HG03175 (cell line): ENCODE data around the gene ABHD17C.
"Not testable (repeated sequence)": the region's sequence is repeated elsewhere in the genome, so short reads cannot be mapped to it uniquely, and the experiment has no call there.

ENCODE experiments used
- ATAC-seq: cut with Tn5 transposase; IDR thresholded peaks from one replicate; pipeline ENCODE4 v1.9.1; 2021; ENCODE audit warnings: mild to moderate bottlenecking, moderate library complexity; ENCODE audit not compliant: unreplicated experiment

ABHD17C gene

GRCh38 chr15:80760960-80761359, 65.8 kb downstream of the ABHD17C start:
- no peak for ATAC-seq

GRCh38 chr15:80761754-80762153, 66.6 kb downstream of the ABHD17C start:
- no peak for ATAC-seq

- not testable (repeated sequence) for ATAC-seq
These were observed 68.1 kb downstream of the ABHD17C start for GRCh38 chr15:80763235-80763634.

GRCh38 chr15:80764535-80764934, 69.4 kb downstream of the ABHD17C start:
- ATAC-seq: no peak

GRCh38 chr15:80766275-80766674, 71.2 kb downstream of the ABHD17C start:
- ATAC-seq: no peak

- ATAC-seq: no peak
These were observed 73.0 kb downstream of the ABHD17C start for GRCh38 chr15:80768158-80768557.

- no peak for ATAC-seq
These were observed 74.2 kb downstream of the ABHD17C start for GRCh38 chr15:80769153-80769828.

- no peak for ATAC-seq
These were observed 75.0 kb downstream of the ABHD17C start for GRCh38 chr15:80769829-80770705.

- no peak for ATAC-seq
These were observed 78.0 kb downstream of the ABHD17C start for GRCh38 chr15:80773122-80773551.

- no peak for ATAC-seq
These were observed 78.8 kb downstream of the ABHD17C start for GRCh38 chr15:80773792-80774352.

GRCh38 chr15:80774486-80774885, 79.4 kb downstream of the ABHD17C start:
- no peak for ATAC-seq

- no peak for ATAC-seq
These were observed 80.2 kb downstream of the ABHD17C start for GRCh38 chr15:80775338-80775737.

GRCh38 chr15:80776420-80777045, 81.4 kb downstream of the ABHD17C start:
- ATAC-seq: peak; percentile 63

GRCh38 chr15:80777137-80777536, 82.0 kb downstream of the ABHD17C start:
- ATAC-seq: no peak

- ATAC-seq: no peak
These were observed 82.9 kb downstream of the ABHD17C start for GRCh38 chr15:80777826-80778620.

- no peak for ATAC-seq
These were observed 83.5 kb downstream of the ABHD17C start for GRCh38 chr15:80778621-80778963.

- no peak for ATAC-seq
These were observed 84.0 kb downstream of the ABHD17C start, which contains the start of gene CEMIP for GRCh38 chr15:80778964-80779657. CEMIP (plus strand) TSS chr15:80779370; CDS start chr15:80873880, 94,510 bp downstream.

- no peak for ATAC-seq
These were observed 84.7 kb downstream of the ABHD17C start for GRCh38 chr15:80779658-80780415.
